GM23338 (cell line): ENCODE measurements around the gene CHST10. TPM values are rescaled to one million over a fixed set of nuclear protein-coding genes. Genes with fewer than 3 reads are reported as not detected.
"Not testable (repeated sequence)": the region's sequence is repeated elsewhere in the genome, so short reads cannot be mapped to it uniquely, and the experiment has no call there.

Source experiments
- ATAC-seq: fragments of 200-7000 bp; cut with Tn5 transposase; 3 replicates; pipeline ENCODE4 v1.9.1; 2020
- DNase-seq: peaks from one replicate; pipeline ENCODE4 v3.0.0-alpha.2; 2015; ENCODE audit warnings: low spot score
- H2AFZ ChIP-seq: fragments of 200-600 bp; sonication (generic); 2 replicates; pipeline ENCODE4 v1.8.0; 2016; ENCODE audit warnings: antibody characterized with exemption, mild to moderate bottlenecking, moderate library complexity
- H3F3A ChIP-seq: fragments of 200-600 bp; sonication (generic); replicated peaks from 2 replicates; pipeline ENCODE4 v1.8.0; 2017; ENCODE audit warnings: antibody characterized with exemption, mixed run types, low read depth
- H3K27ac ChIP-seq: fragments of 200-600 bp; sonication (generic); 2 replicates; pipeline ENCODE4 v1.6.1; 2016; ENCODE audit warnings: low read depth
- H3K27me3 ChIP-seq: fragments of 200-600 bp; sonication (generic); 2 replicates; pipeline ENCODE4 v1.8.0; 2016; ENCODE audit warnings: mild to moderate bottlenecking, mixed run types, moderate library complexity; ENCODE audit not compliant: insufficient read depth
- H3K36me3 ChIP-seq: fragments of 200-600 bp; sonication (generic); 2 replicates; pipeline ENCODE4 v1.8.0; 2016; ENCODE audit warnings: mild to moderate bottlenecking; ENCODE audit not compliant: insufficient read depth
- H3K4me1 ChIP-seq: fragments of 200-600 bp; sonication (generic); 2 replicates; pipeline ENCODE4 v1.8.0; 2016; ENCODE audit warnings: mild to moderate bottlenecking, moderate library complexity; ENCODE audit not compliant: insufficient read depth
- H3K4me2 ChIP-seq: fragments of 200-600 bp; sonication (generic); 2 replicates; pipeline ENCODE4 v1.7.1; 2017; ENCODE audit warnings: mixed run types
- H3K4me3 ChIP-seq: fragments of 200-600 bp; sonication (generic); 2 replicates; pipeline ENCODE4 v1.6.1; 2016; ENCODE audit warnings: mixed run types
- H3K79me2 ChIP-seq: fragments of 200-600 bp; sonication (generic); replicated peaks from 2 replicates; pipeline ENCODE4 v1.8.0; 2017; ENCODE audit warnings: mild to moderate bottlenecking; ENCODE audit not compliant: insufficient read depth
- H3K9me2 ChIP-seq: fragments of 200-600 bp; sonication (generic); 2 replicates; pipeline ENCODE4 v1.8.0; 2017; ENCODE audit not compliant: insufficient read depth
- H4K20me1 ChIP-seq: fragments of 200-600 bp; sonication (generic); replicated peaks from 2 replicates; pipeline ENCODE4 v1.8.0; 2017; ENCODE audit warnings: mild to moderate bottlenecking; ENCODE audit not compliant: insufficient read depth
- H3K27ac Mint-ChIP-seq: 2 replicates; pipeline ENCODE4 v1.8.0; 2020; ENCODE audit warnings: inconsistent platforms, mild to moderate bottlenecking, moderate library complexity, mixed read lengths
- H3K27me3 Mint-ChIP-seq: 3 replicates; pipeline ENCODE4 v1.8.0; 2022; ENCODE audit warnings: low read depth, mild to moderate bottlenecking, moderate library complexity, mixed read lengths, inconsistent platforms; ENCODE audit not compliant: insufficient read depth, poor library complexity
- H3K36me3 Mint-ChIP-seq: 3 replicates; pipeline ENCODE4 v1.8.0; 2021; ENCODE audit warnings: low read depth, mild to moderate bottlenecking, inconsistent platforms, moderate library complexity, mixed read lengths
- H3K4me1 Mint-ChIP-seq: 3 replicates; pipeline ENCODE4 v1.8.0; 2020; ENCODE audit warnings: mild to moderate bottlenecking, inconsistent platforms, mixed read lengths
- H3K4me3 Mint-ChIP-seq: 3 replicates; pipeline ENCODE4 v1.8.0; 2021; ENCODE audit warnings: moderate library complexity, mild to moderate bottlenecking, inconsistent platforms, mixed read lengths
- H3K9me3 Mint-ChIP-seq: 3 replicates; pipeline ENCODE4 v1.8.0; 2020; ENCODE audit warnings: moderate library complexity, mild to moderate bottlenecking, inconsistent platforms, mixed read lengths
- ETS1 ChIP-seq: IDR thresholded peaks from 2 replicates; pipeline ENCODE4 v1.6.1; 2016; ENCODE audit warnings: antibody characterized with exemption
- EZH2 ChIP-seq: fragments of 200-600 bp; sonication (generic); IDR thresholded peaks from one replicate; pipeline ENCODE4 v1.8.0; 2017; ENCODE audit warnings: antibody characterized with exemption, mild to moderate bottlenecking, low read depth; ENCODE audit not compliant: unreplicated experiment
- EZH2phosphoT487 ChIP-seq: fragments of 200-600 bp; sonication (generic); IDR thresholded peaks from one replicate; pipeline ENCODE4 v1.8.1; 2018; ENCODE audit warnings: antibody characterized with exemption; ENCODE audit not compliant: unreplicated experiment
- JUNB ChIP-seq: IDR thresholded peaks from one replicate; pipeline ENCODE4 v1.6.1; 2016; ENCODE audit warnings: antibody characterized with exemption; ENCODE audit not compliant: unreplicated experiment
- REST ChIP-seq: IDR thresholded peaks from one replicate; pipeline ENCODE4 v1.6.1; 2018; ENCODE audit warnings: antibody characterized with exemption; ENCODE audit not compliant: unreplicated experiment
- STAT1 ChIP-seq: IDR thresholded peaks from one replicate; pipeline ENCODE4 v1.6.1; 2016; ENCODE audit warnings: antibody characterized with exemption; ENCODE audit not compliant: unreplicated experiment
- polyA plus RNA-seq: library from polyadenylated mRNA; unstranded; fragments of >200 nt; fragmentation: Nextera tagmentation; extraction: Ambion mirVana; gene quantifications from 2 replicates; pipeline ENCODE4 v1.2.1, GENCODE V29; 2016
- total RNA-seq: library from RNA; depleted of rRNA; stranded (reverse); fragments of >200 nt; shearing (Covaris generic); gene quantifications from 2 replicates; pipeline ENCODE4 v1.2.3, GENCODE V29; 2014

CHST10 gene
- total and polyA plus RNA-seq, 2 experiments from 2014 or later = 7.7 to 24.5 TPM

- Histone ChIP-seq H3K4me1 (no peaks in the 10 kb centered on the region), H2AFZ (no peak overlapping the region), H3K27ac (no peak overlapping the region), H3K4me3 (no peak overlapping the region), H3F3A (no peaks in the 10 kb centered on the region), H4K20me1 (no peaks in the 10 kb centered on the region), H3K9me2 (peaks cover 12% of the 10 kb centered on the region; the same call in 1 of the 2 replicates), H3K79me2 (no peaks in the 10 kb centered on the region), H3K4me2 (no peak overlapping the region), H3K27me3 (no peaks in the 10 kb centered on the region), H3K36me3 (no peaks in the 10 kb centered on the region)
- DNase-seq = no peak
- Mint-ChIP-seq H3K27ac (no peak overlapping the region), H3K27me3 (peaks cover 4% of the 10 kb centered on the region), H3K36me3 (no peaks in the 10 kb centered on the region; the same call in 2 of the 3 replicates), H3K9me3 (peaks cover 4% of the 10 kb centered on the region; the same call in 2 of the 3 replicates), H3K4me1 (no peaks in the 10 kb centered on the region), H3K4me3 (no peak overlapping the region)
- TF ChIP-seq REST (no peak), ETS1 (no peak), JUNB (no peak), EZH2phosphoT487 (no peak), STAT1 (no peak), EZH2 (no peak)
- no peak for ATAC-seq
Measured at GRCh38 chr2:100350661-100351185, 66.7 kb downstream of the CHST10 start.

GRCh38 chr2:100345144-100345543, 72.3 kb downstream of the CHST10 start:
- H2AFZ ChIP-seq, H4K20me1 ChIP-seq, H3K4me3 Mint-ChIP-seq, H3F3A ChIP-seq, H3K4me1 Mint-ChIP-seq, H3K36me3 ChIP-seq, H3K4me2 ChIP-seq, ATAC-seq, H3K27ac ChIP-seq, H3K27me3 Mint-ChIP-seq, H3K4me3 ChIP-seq, DNase-seq, H3K27me3 ChIP-seq, H3K27ac Mint-ChIP-seq, H3K79me2 ChIP-seq, H3K4me1 ChIP-seq, H3K9me2 ChIP-seq: not testable (repeated sequence)
- Mint-ChIP-seq H3K36me3 (peaks cover 12% of the 10 kb centered on the region), H3K9me3 (peaks cover 30% of the 10 kb centered on the region)
